K562 (cell line): ENCODE measurements around the gene RSU1. TPM values are rescaled to one million over a fixed set of nuclear protein-coding genes. Genes with fewer than 3 reads are reported as not detected.

Source experiments
- ATAC-seq: fragments of 200-7000 bp; cut with Tn5 transposase; 3 replicates; pipeline ENCODE4 v1.9.1; 2020; ENCODE audit warnings: moderate library complexity
- BruUV-seq: library from RNA; stranded (reverse); fragments of 400-500 nt; replicated peaks from 2 replicates; lab custom pipeline; 2021; lab: Mats Ljungman, UMichigan
- CTCF ChIA-PET: fragments of 300-600 bp; formaldehyde crosslinking; extraction: SDS; loops from one replicate; lab custom pipeline; 2021; ENCODE audit warnings: low intra/inter-chr PET ratio; lab: Yijun Ruan, JAX
- POLR2A ChIA-PET: fragments of 300-600, 350-650 bp; sonication (Branson Sonifier 250); formaldehyde crosslinking; extraction: SDS; loops from one replicate; lab custom pipeline; 2021; ENCODE audit warnings: antibody characterized with exemption, inconsistent platforms; lab: Yijun Ruan, JAX
- DNase-seq, 4 experiments: peaks; one replicate each; pipeline versions ENCODE4 v3.0.0 to v3.0.0-alpha.2; 2011 to 2018; ENCODE audit warnings: low spot score in 3 of 4, mixed read lengths in 3 of 4; ENCODE audit errors: extremely low read depth in 1 of 4
- FAIRE-seq: peaks from 2 replicates; lab custom pipeline; 2011; peaks lifted over from hg19 to GRCh38; lab: Jason Lieb, UNC
- H2AFZ ChIP-seq: 2 replicates; pipeline ENCODE4 v1.6.0; 2011; ENCODE audit warnings: low read depth, low read length, control low read depth, inconsistent platforms
- H3K27ac ChIP-seq: fragments of 200-600 bp; 3 replicates; pipeline ENCODE4 v1.8.0; 2011; ENCODE audit warnings: low read depth, mild to moderate bottlenecking, control low read depth, inconsistent platforms, low read length, moderate library complexity, mixed read lengths; ENCODE audit errors: extremely low read depth
- H3K27me3 ChIP-seq, 2 experiments: fragments of 300-600 bp in 1 of 2; 2 replicates in 1 of 2; 3 replicates in 1 of 2; pipeline versions ENCODE4 v1.6.0 to v1.8.0; 2011; ENCODE audit warnings: inconsistent platforms in 2 of 2, low read length in 2 of 2, mild to moderate bottlenecking in 1 of 2, mixed read lengths in 1 of 2, moderate library complexity in 1 of 2; ENCODE audit not compliant: control insufficient read depth in 2 of 2, insufficient read depth in 2 of 2
- H3K36me3 ChIP-seq: fragments of 300-600 bp; 3 replicates; pipeline ENCODE4 v1.8.0; 2011; ENCODE audit warnings: mild to moderate bottlenecking, low read length, inconsistent platforms; ENCODE audit not compliant: control insufficient read depth, insufficient read depth
- H3K4me1 ChIP-seq, 2 experiments: fragments of 200-600 bp in 1 of 2; replicated peaks in 1 of 2; 2 replicates in 1 of 2; 3 replicates in 1 of 2; pipeline versions ENCODE4 v1.5.1 to v1.8.0; 2011; ENCODE audit warnings: inconsistent platforms in 2 of 2, low read length in 2 of 2, mild to moderate bottlenecking in 1 of 2, mixed read lengths in 1 of 2, moderate library complexity in 1 of 2; ENCODE audit not compliant: control insufficient read depth in 2 of 2, insufficient read depth in 2 of 2
- H3K4me2 ChIP-seq: 2 replicates; pipeline ENCODE4 v1.6.1; 2011; ENCODE audit warnings: low read length, control low read depth, inconsistent platforms, mixed read lengths; ENCODE audit not compliant: insufficient read depth
- H3K4me3 ChIP-seq: fragments of 200-600 bp; sonication (generic), shearing (Covaris generic); 2 replicates; pipeline ENCODE4 v1.5.1; 2016; ENCODE audit warnings: control low read depth, inconsistent platforms
- H3K79me2 ChIP-seq: fragments of 200-600 bp; 3 replicates; pipeline ENCODE4 v1.8.0; 2011; ENCODE audit warnings: low read length, inconsistent platforms; ENCODE audit not compliant: control insufficient read depth, insufficient read depth
- H3K9ac ChIP-seq, 2 experiments: 2 replicates each; pipeline versions ENCODE4 v1.6.0 to v1.6.1; 2011; ENCODE audit warnings: low read depth in 2 of 2, low read length in 2 of 2, control low read depth in 1 of 2, inconsistent platforms in 1 of 2, mild to moderate bottlenecking in 1 of 2, mixed read lengths in 1 of 2; ENCODE audit not compliant: insufficient read depth in 1 of 2
- H3K9me1 ChIP-seq: one replicate; pipeline ENCODE4 v1.6.0; 2011; ENCODE audit warnings: inconsistent platforms, mild to moderate bottlenecking, low read length, moderate library complexity; ENCODE audit not compliant: control insufficient read depth, insufficient read depth
- H3K9me3 ChIP-seq: replicated peaks from 2 replicates; pipeline ENCODE4 v1.5.1; 2011; ENCODE audit warnings: low read depth, low read length, inconsistent platforms; ENCODE audit not compliant: control insufficient read depth, insufficient read depth
- H4K20me1 ChIP-seq: replicated peaks from 2 replicates; pipeline ENCODE4 v1.6.1; 2011; ENCODE audit warnings: low read length, inconsistent platforms, mixed read lengths; ENCODE audit not compliant: control insufficient read depth, insufficient read depth
- FIP1L1 ChIP-seq: fragments of 200-400 bp; formaldehyde crosslinking; IDR thresholded peaks from 2 replicates; pipeline ENCODE4 v1.6.1; 2018; ENCODE audit warnings: mild to moderate bottlenecking, low read depth, low read length; ENCODE audit not compliant: poor library complexity, severe bottlenecking
- NCOR1 ChIP-seq: fragments of 450-650 bp; IDR thresholded peaks from 2 replicates; pipeline ENCODE4 v1.6.1; 2016; ENCODE audit warnings: mild to moderate bottlenecking, moderate library complexity
- RERE ChIP-seq: sonication (generic); formaldehyde crosslinking; IDR thresholded peaks from 2 replicates; pipeline ENCODE4 v1.8.0; 2023; ENCODE audit warnings: missing genetic modification reagents, mild to moderate bottlenecking, borderline replicate concordance
- SIX5 ChIP-seq, 2 experiments: IDR thresholded peaks; 2 replicates each; pipeline ENCODE4 v1.6.1; 2011; ENCODE audit warnings: low read length in 2 of 2, borderline replicate concordance in 1 of 2, low read depth in 1 of 2, mild to moderate bottlenecking in 1 of 2, moderate library complexity in 1 of 2; ENCODE audit not compliant: insufficient read depth in 1 of 2
- SP1 ChIP-seq: sonication (generic); formaldehyde crosslinking; IDR thresholded peaks from 2 replicates; pipeline ENCODE4 v1.8.1; 2022; ENCODE audit warnings: mild to moderate bottlenecking, missing genetic modification reagents
- THRA ChIP-seq: fragments of 450-650 bp; IDR thresholded peaks from 2 replicates; pipeline ENCODE4 v1.6.1; 2017; ENCODE audit warnings: mild to moderate bottlenecking, moderate library complexity
- WGBS: fragments of 100-300 bp; shearing (Covaris generic); methylation state at CpG from one replicate; pipeline ENCODE4 v1.1.6; 2016; ENCODE audit warnings: low coverage, mixed read lengths; ENCODE audit not compliant: insufficient coverage; ENCODE audit errors: missing lambda C conversion rate; 5-methylcytosine and 5-hydroxymethylcytosine counted together
- in situ Hi-C: fragments of 300-500 bp; cut with MboI; formaldehyde crosslinking; loops from 4 replicates; pipeline ENCODE4 v1.15.0; 2018; ENCODE audit warnings: inconsistent platforms, mixed read lengths
- intact Hi-C: fragments of 100-400 bp; cut with micrococcal nuclease; formaldehyde crosslinking; loops from 2 replicates; pipeline ENCODE4 v1.14.2; 2022
- polyA plus RNA-seq, 8 experiments: library from polyadenylated mRNA; depleted of rRNA in 4 of 8; stranded (reverse) in 5 of 8; unstranded in 3 of 8; fragments of >200 nt; fragmentation: Nextera tagmentation in 2 of 8; fragmentation: Illumina TruSeq in 1 of 8; extraction: Ambion mirVana in 2 of 8; extraction: Trizol in 1 of 8; gene quantifications; 2 replicates each; pipeline versions ENCODE4 v1.2.1 to v1.2.3, GENCODE V29; 2011 to 2014; ENCODE audit warnings: inconsistent platforms in 1 of 8, missing spikeins in 1 of 8
- total RNA-seq, 7 experiments: library from RNA; depleted of rRNA in 6 of 7; stranded (reverse); fragments of >200 nt in 6 of 7; fragmentation: Illumina TruSeq in 2 of 7; extraction: Trizol in 2 of 7; gene quantifications; 2 replicates each; pipeline versions ENCODE4 v1.2.1 to v1.2.3, GENCODE V29; 2011 to 2021; ENCODE audit warnings: low replicate concordance in 1 of 7

Gene RSU1
- total and polyA plus RNA-seq, 9 of the 15 experiments (the other 6 are each of a cell fraction or from before 2014, with no cell fraction given) = 18.8 to 67.3 (median 31.5) TPM

GRCh38 chr10:16581202-16581601 lies 236.0 kb downstream of the RSU1 start:
- TF ChIP-seq SP1 (CRISPR knock-in tag) (no peak), NCOR1 (no peak), RERE (CRISPR knock-in tag) (no peak), FIP1L1 (no peak), THRA (no peak), SIX5 (IDR thresholded peaks at IDR 0.05; ENCODE audit: borderline replicate concordance in 1 of 2, insufficient read depth in 1 of 2, low read depth in 1 of 2, low read length in 2 of 2) (no peak)
- Histone ChIP-seq H3K4me2 (no peak overlapping the region), H3K27ac (no peak overlapping the region), H3K9ac (no peak overlapping the region), H3K79me2 (no peaks in the 10 kb centered on the region), H3K4me3 (no peak overlapping the region), H3K9me3 (no peaks in the 10 kb centered on the region), H3K36me3 (no peaks in the 10 kb centered on the region), H3K9me1 (no peaks in the 10 kb centered on the region), H3K4me1 (no peaks in the 10 kb centered on the region), H2AFZ (no peak overlapping the region), H3K27me3 (peaks cover 5 to 7% of the 10 kb centered on the region in 2 experiments; a peak in 4 of 5 replicates), H4K20me1 (no peaks in the 10 kb centered on the region)
- CTCF ChIA-PET = no interaction called here
- no peak for DNase-seq
- POLR2A ChIA-PET = interaction anchor here (0.7 kb wide), 1 partner anchor 26 kb away, joined by 3 read pairs; no protein-coding TSS in a partner anchor
- ATAC-seq = no peak
- WGBS = 0% methylated on average over 3 of the region's 3 CpGs
- no peak for FAIRE-seq
- in situ Hi-C loops (no loop called here), intact Hi-C loops (no loop called here)
- no TSS peak for BruUV-seq
